ENCODE measurements around the gene CFAP61.

Gene CFAP61

DNA sequence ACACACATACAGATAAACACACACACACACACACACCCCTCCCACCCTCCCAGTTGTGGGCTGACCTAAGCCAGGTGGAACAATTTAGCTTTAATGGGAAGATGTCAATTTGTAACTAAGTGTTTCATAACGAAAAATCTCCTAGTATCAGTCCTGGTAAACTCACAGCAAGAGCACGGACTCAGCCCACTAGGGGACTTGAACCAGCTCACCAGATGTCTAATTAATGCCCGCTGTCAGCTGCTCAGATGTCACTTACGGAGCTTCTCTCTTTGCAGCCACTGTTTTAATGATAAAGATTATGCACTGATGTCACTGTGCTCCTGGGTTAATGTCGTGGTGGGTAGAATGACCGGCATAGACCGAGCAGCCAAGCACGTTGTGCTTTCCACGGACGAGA is 199.0 kb downstream of the CFAP61 start:
- no peak for DNase-seq (ENCODE audit: low read depth, low spot score)
- H3K4me3 ChIP-seq (ENCODE audit: low read depth, low read length): no peak overlapping the region
- in situ Hi-C loops (cut with HindIII; ENCODE audit: low sequenced_read_pairs): no loop called here
- TF ChIP-seq, protein P1, sequence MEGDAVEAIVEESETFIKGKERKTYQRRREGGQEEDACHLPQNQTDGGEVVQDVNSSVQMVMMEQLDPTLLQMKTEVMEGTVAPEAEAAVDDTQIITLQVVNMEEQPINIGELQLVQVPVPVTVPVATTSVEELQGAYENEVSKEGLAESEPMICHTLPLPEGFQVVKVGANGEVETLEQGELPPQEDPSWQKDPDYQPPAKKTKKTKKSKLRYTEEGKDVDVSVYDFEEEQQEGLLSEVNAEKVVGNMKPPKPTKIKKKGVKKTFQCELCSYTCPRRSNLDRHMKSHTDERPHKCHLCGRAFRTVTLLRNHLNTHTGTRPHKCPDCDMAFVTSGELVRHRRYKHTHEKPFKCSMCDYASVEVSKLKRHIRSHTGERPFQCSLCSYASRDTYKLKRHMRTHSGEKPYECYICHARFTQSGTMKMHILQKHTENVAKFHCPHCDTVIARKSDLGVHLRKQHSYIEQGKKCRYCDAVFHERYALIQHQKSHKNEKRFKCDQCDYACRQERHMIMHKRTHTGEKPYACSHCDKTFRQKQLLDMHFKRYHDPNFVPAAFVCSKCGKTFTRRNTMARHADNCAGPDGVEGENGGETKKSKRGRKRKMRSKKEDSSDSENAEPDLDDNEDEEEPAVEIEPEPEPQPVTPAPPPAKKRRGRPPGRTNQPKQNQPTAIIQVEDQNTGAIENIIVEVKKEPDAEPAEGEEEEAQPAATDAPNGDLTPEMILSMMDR (IDR thresholded peaks at IDR 0.05; ENCODE audit: low read depth, low read length): no peak

DNA sequence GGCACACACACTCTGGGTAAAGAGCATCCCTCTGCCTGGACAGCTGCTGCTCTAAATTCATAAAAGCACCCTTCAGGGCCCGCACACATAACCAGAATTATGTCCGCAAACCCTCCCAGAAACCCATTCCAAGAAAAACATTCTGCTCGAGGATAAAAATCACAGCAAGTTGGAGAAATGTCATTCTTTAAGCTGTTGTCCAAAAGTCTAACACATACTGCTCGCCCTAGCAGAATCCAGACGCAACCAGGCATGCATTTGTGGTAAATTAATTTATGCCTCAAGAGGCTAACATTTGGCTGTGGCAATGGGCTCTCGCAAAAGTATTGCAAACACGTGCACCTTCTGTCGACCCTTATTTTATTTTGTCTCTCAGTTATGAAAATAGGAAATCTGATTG is 199.5 kb downstream of the CFAP61 start:
- TF ChIP-seq, protein P1 (IDR thresholded peaks at IDR 0.05; ENCODE audit: low read depth, low read length): no peak
- H3K4me3 ChIP-seq (ENCODE audit: low read depth, low read length): no peak overlapping the region
- in situ Hi-C loops (cut with HindIII; ENCODE audit: low sequenced_read_pairs): no loop called here
- no peak for DNase-seq (ENCODE audit: low read depth, low spot score)

DNA sequence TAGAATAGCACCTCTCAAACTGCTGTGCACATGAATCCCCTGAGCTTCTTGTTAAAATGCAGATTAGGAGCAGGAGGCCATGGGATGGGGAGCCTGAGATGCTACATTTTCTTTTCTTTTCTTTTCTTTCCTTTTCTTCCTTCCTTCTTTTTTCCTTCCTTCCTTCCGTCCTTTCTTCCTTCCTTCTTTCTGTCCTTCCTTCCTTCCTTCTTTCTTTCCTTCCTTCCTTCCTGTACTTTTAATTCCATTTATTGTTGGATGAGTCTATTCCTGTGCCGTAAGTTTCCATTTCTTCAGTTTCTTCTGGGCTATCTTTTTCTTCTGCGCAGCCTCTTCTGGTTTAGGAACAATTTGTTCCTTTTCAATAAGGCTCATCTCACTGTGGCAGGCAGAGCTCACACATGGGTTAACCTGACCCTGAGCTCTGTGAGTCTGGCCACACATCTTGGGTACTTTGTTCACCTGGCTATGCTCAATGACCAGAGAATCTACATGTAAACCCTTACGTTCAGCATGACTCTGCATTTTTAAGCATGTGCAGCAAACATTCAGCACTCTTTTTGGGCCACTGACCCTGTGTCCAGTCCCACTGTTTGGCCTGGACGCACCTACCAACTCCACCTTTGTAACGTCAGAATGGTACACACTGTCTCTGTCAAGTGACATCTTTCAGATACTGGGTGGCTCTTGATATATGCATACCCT is 200.9 kb downstream of the CFAP61 start:
- in situ Hi-C loops (cut with HindIII; ENCODE audit: low sequenced_read_pairs): no loop called here
- TF ChIP-seq, protein P1 (IDR thresholded peaks at IDR 0.05; ENCODE audit: low read depth, low read length): no peak
- no peak overlapping the region for H3K4me3 ChIP-seq (ENCODE audit: low read depth, low read length)
- DNase-seq (ENCODE audit: low read depth, low spot score): no peak

DNA sequence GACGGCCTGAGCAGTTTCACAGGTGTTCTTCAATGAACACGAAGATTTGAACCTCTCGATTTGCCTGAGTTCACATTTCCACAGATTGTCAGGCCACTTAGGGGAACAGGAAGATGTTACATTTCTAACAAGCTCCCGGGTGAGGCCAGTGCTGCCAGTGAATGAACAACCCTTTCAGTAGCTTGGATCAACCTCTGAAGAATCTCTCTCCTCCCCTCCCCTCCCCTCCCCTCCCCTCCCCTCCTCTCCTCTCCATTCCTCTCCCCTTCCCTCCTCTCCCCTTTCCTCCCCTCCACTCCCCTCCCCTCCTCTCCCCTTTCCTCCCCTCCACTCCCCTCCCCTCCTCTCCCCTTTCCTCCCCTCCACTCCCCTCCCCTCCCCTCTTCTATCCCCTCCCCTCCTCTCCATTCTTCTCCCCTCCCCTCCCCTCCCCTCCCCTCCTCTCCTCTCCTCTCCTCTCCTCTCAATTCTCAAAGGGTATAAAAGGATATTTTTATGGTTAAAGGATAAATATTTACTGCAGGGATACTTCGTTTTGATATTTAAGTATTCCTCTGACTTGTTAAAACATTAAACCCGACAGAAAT is 201.5 kb downstream of the CFAP61 start:
- no peak for DNase-seq (ENCODE audit: low read depth, low spot score)
- TF ChIP-seq, protein P1 (IDR thresholded peaks at IDR 0.05; ENCODE audit: low read depth, low read length): no peak
- no peak overlapping the region for H3K4me3 ChIP-seq (ENCODE audit: low read depth, low read length)
- in situ Hi-C loops (cut with HindIII; ENCODE audit: low sequenced_read_pairs): no loop called here

DNA sequence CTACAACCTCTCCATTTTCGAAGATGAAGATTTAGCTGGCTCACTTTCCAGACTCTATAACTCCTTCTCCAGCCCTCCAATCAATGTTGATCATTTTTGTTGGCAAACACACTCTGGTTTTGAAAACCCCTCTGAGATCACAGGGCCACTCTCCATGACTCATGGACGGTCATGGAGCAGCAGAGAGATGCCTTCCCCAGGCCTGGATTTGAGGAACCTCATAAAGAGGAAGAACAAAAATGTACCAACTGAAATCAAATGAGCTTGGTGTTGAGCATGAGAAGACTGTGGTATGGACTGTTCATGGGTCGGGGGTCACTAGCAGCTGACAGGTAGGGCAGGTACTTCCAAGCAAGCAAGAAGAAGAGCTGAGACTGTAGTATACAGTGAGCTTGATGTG is 202.8 kb downstream of the CFAP61 start:
- H3K4me3 ChIP-seq (ENCODE audit: low read depth, low read length): no peak overlapping the region
- TF ChIP-seq, protein P1 (IDR thresholded peaks at IDR 0.05; ENCODE audit: low read depth, low read length): no peak
- DNase-seq (ENCODE audit: low read depth, low spot score): no peak
- in situ Hi-C loops (cut with HindIII; ENCODE audit: low sequenced_read_pairs): no loop called here

DNA sequence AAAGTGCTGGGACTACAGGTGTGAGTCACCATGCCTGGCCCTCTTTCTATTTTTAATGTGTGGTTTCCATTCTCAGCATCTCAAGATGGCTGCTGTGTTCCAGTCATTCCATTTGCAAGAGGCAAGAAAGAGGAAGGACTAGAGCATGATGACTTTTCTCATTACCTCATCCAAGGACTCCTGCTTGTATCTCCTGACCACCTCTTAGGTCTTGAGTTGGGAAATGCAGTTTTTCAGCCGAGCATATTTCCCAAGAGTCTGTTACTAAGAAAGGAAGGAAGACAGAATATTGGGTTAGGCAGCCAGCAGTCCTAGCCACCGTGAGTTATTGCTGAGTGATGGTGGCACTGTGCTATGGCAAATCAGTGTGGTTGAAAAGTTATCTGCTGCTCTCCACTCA is 207.2 kb downstream of the CFAP61 start:
- TF ChIP-seq, protein P1 (IDR thresholded peaks at IDR 0.05; ENCODE audit: low read depth, low read length): no peak
- H3K4me3 ChIP-seq (ENCODE audit: low read depth, low read length): no peak overlapping the region
- DNase-seq (ENCODE audit: low read depth, low spot score): no peak
- in situ Hi-C loops (cut with HindIII; ENCODE audit: low sequenced_read_pairs): no loop called here

All from astrocyte of the spinal cord (primary cell).